ENCODE measurements around the gene FARP1. TPM values are rescaled to one million over a fixed set of nuclear protein-coding genes. Genes with fewer than 3 reads are reported as not detected.
A peak's percentile ranks its signal among the peaks of the same experiment; 100 is the strongest.
"Not testable (repeated sequence)": the region's sequence is repeated elsewhere in the genome, so short reads cannot be mapped to it uniquely, and the experiment has no call there.

The FARP1 gene
- total RNA-seq, 1 experiment from 2014 or later, result 96.6 TPM

DNA sequence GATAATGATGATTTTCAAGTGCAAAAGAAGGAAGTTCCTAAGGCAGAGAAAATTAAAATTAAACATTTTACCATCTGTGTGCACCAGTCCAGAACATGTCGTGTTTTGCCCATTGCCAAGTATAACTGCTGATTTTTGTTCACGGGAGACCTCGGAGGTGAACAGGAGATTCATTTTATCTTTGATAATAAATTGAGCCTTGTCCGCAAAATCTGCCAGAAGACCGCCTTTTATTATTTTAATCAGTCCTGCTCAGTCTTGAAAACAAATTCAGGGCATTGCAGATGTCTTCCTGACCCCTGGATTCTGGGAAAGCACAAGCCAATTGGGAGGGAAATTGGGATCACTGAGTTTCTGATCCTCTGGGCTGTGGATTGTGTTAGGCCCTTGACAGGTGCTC, 268.1 kb downstream of the FARP1 start (continued):
- TF ChIP-seq, protein P1, sequence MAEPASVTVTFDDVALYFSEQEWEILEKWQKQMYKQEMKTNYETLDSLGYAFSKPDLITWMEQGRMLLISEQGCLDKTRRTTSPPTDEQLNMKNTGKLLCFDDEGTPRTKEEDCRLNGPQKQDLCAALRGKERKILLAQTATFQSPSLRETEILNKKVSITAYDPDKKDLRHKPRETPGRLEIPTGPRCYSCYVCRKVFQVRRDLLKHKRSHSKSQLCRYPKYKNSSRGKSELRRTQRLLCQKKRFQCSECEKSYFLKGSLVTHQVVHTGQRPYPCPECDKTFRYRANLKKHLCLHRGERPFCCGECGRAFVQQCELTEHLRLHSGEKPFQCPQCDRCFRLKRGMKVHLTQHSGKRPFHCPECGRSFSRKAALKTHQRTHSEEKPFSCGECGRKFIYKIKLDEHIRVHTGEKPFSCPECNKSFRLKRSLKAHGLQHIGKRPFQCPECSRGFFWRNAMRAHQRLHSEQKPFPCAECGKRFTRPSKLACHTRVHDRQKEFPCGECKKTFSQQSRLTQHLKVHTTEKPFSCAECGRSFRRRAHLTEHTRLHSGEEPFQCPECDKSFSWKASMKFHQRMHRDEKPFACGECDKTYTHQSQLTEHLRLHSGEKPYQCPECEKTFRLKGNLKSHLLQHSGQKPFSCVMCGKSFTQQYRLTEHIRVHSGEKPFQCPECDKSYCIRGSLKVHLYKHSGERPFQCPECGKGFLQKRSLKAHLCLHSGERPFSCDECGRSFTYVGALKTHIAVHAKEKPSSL (CRISPR knock-in tag; conservative IDR thresholded peaks at IDR 0.05), result no peak
- TF ChIP-seq ZNF219 (CRISPR knock-in tag; IDR thresholded peaks at IDR 0.05; ENCODE audit: borderline replicate concordance), result no peak
- no peak for TF ChIP-seq GABPB1 (CRISPR knock-in tag; IDR thresholded peaks at IDR 0.05)
- TF ChIP-seq, protein P2, sequence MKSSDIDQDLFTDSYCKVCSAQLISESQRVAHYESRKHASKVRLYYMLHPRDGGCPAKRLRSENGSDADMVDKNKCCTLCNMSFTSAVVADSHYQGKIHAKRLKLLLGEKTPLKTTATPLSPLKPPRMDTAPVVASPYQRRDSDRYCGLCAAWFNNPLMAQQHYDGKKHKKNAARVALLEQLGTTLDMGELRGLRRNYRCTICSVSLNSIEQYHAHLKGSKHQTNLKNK (CRISPR knock-in tag; IDR thresholded peaks at IDR 0.05), result no peak
- TF ChIP-seq ZNF138 (CRISPR knock-in tag; conservative IDR thresholded peaks at IDR 0.05), result no peak
- TF ChIP-seq, protein P3, sequence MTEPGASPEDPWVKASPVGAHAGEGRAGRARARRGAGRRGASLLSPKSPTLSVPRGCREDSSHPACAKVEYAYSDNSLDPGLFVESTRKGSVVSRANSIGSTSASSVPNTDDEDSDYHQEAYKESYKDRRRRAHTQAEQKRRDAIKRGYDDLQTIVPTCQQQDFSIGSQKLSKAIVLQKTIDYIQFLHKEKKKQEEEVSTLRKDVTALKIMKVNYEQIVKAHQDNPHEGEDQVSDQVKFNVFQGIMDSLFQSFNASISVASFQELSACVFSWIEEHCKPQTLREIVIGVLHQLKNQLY (CRISPR knock-in tag; IDR thresholded peaks at IDR 0.05), result no peak

DNA sequence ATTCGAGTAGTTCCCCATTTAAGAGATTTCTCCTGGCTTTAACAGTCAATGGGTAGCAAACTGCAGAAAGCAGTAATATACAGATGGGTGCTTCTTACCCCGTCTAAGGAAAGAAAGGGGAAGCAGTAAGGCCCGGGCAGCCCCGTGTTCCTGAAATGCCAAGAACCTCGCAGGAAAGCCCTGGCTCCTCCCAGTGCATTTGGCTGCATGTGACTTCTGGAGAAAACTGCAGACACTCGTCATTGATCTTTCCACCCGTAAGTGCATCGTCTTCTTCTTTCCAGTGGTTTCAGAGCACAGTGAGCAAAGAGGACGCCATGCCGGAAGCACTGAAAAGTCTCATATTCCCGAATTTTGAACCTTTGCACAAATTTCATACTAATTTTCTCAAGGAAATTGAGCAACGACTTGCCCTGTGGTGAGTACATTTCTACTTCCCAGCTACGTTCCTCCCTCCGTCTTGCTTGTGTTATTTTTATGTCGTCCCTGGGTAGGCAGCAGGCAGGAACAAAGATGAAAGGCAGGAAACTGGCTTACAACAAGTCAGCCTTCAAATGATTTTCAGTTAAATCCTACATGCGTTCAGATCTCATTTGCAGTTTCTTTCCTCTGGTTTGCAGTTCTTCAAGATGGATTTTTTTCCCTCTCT, 268.8 kb downstream of the FARP1 start:
- no peaks in the 10 kb centered on the region for H3K27me3 Mint-ChIP-seq (ENCODE audit: low read depth)
- no peak overlapping the region for H3K4me3 Mint-ChIP-seq
- ATAC-seq (no peak), DNase-seq (ENCODE audit: low spot score) (no peak)
- ChIA-PET POLR2A (no interaction called here), CTCF (no interaction called here)
- peaks cover 37% of the 10 kb centered on the region for H3K36me3 Mint-ChIP-seq
- no peaks in the 10 kb centered on the region for H3K9me3 Mint-ChIP-seq
- no peaks in the 10 kb centered on the region for H3K4me1 Mint-ChIP-seq
- TF ChIP-seq, protein P4, sequence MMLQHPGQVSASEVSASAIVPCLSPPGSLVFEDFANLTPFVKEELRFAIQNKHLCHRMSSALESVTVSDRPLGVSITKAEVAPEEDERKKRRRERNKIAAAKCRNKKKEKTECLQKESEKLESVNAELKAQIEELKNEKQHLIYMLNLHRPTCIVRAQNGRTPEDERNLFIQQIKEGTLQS (CRISPR knock-in tag; conservative IDR thresholded peaks at IDR 0.05), result no peak
- no peak for TF ChIP-seq ZNF232 (CRISPR knock-in tag; IDR thresholded peaks at IDR 0.05)
- no peak for TF ChIP-seq GRHL2 (CRISPR knock-in tag; IDR thresholded peaks at IDR 0.05; ENCODE audit: insufficient replicate concordance, severe bottlenecking)
- TF ChIP-seq FOXP1 (CRISPR knock-in tag; IDR thresholded peaks at IDR 0.05; ENCODE audit: borderline replicate concordance), result no peak
- no peak for TF ChIP-seq CREB1 (CRISPR knock-in tag; IDR thresholded peaks at IDR 0.05)
- TF ChIP-seq FOXK1 (CRISPR knock-in tag; IDR thresholded peaks at IDR 0.05), result no peak
- no peak for TF ChIP-seq MXD4 (CRISPR knock-in tag; IDR thresholded peaks at IDR 0.05; ENCODE audit: borderline replicate concordance)
- H3K27ac Mint-ChIP-seq, result peak overlapping the region; percentile 5; the same call in 1 of the 2 replicates

DNA sequence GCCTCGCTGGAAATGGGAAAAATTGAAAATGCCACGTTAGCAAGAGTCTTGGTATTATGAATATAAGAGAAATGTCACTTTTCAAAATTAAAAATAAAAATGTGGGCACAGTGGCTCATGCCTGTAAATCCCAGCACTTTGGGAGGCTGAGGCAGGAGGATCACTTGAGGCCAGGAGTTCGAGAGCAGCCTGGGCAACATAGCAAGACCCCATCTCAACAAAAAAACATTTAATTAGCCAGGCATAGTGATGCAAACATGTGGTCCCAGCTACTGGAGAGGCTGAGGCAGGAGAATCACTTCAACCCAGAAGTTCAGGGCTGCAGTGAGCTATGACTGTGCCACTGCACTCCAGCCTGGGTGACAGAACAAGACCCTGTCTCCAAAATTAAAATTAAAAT, 270.4 kb downstream of the FARP1 start:
- H3K27me3 Mint-ChIP-seq (ENCODE audit: low read depth); DNase-seq (ENCODE audit: low spot score); H3K4me3 Mint-ChIP-seq; H3K4me1 Mint-ChIP-seq; POLR2A ChIA-PET; H3K27ac Mint-ChIP-seq; H3K9me3 Mint-ChIP-seq; ATAC-seq: not testable (repeated sequence)
- peak; percentile 56; the same call in 1 of the 2 replicates for TF ChIP-seq ZNF121 (CRISPR knock-in tag; IDR thresholded peaks at IDR 0.05)
- peaks cover 41% of the 10 kb centered on the region for H3K36me3 Mint-ChIP-seq
- CTCF ChIA-PET, result interaction anchor here (1.0 to 1.5 kb wide), 3 partner anchors 17 to 380 kb away, joined by 3 read pairs; no protein-coding TSS in a partner anchor

DNA sequence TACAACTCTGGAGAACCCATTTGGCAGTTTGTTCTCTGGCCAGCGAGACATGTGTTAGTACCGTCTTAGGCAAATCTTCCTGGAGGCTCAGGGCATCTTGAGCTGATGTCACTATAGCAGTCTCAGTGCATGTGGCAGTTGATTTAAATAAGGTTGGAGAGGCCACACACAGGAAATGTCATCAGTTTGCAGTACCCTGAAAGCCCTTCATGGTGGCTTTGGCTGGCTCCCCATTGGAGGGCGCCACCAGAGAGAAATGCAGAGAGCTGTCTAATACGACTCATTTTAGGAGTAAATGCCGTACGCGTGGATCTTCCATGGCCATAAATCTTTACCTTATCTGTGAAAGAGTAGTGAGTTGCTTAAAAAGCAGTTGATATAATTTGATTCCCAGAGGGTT, 270.9 kb downstream of the FARP1 start:
- Mint-ChIP-seq H3K4me1 (no peaks in the 10 kb centered on the region), H3K36me3 (peaks cover 41% of the 10 kb centered on the region), H3K27me3 (ENCODE audit: low read depth) (no peaks in the 10 kb centered on the region), H3K4me3 (no peak overlapping the region), H3K9me3 (no peaks in the 10 kb centered on the region), H3K27ac (no peak overlapping the region)
- no peak for DNase-seq (ENCODE audit: low spot score)
- POLR2A ChIA-PET, result no interaction called here
- CTCF ChIA-PET, result interaction anchor here (1.0 to 1.5 kb wide), 5 partner anchors 9 to 380 kb away, joined by 3 to 8 read pairs (median 3); no protein-coding TSS in a partner anchor
- no peak; the same call in 1 of the 2 replicates for ATAC-seq
- TF ChIP-seq, protein P5, sequence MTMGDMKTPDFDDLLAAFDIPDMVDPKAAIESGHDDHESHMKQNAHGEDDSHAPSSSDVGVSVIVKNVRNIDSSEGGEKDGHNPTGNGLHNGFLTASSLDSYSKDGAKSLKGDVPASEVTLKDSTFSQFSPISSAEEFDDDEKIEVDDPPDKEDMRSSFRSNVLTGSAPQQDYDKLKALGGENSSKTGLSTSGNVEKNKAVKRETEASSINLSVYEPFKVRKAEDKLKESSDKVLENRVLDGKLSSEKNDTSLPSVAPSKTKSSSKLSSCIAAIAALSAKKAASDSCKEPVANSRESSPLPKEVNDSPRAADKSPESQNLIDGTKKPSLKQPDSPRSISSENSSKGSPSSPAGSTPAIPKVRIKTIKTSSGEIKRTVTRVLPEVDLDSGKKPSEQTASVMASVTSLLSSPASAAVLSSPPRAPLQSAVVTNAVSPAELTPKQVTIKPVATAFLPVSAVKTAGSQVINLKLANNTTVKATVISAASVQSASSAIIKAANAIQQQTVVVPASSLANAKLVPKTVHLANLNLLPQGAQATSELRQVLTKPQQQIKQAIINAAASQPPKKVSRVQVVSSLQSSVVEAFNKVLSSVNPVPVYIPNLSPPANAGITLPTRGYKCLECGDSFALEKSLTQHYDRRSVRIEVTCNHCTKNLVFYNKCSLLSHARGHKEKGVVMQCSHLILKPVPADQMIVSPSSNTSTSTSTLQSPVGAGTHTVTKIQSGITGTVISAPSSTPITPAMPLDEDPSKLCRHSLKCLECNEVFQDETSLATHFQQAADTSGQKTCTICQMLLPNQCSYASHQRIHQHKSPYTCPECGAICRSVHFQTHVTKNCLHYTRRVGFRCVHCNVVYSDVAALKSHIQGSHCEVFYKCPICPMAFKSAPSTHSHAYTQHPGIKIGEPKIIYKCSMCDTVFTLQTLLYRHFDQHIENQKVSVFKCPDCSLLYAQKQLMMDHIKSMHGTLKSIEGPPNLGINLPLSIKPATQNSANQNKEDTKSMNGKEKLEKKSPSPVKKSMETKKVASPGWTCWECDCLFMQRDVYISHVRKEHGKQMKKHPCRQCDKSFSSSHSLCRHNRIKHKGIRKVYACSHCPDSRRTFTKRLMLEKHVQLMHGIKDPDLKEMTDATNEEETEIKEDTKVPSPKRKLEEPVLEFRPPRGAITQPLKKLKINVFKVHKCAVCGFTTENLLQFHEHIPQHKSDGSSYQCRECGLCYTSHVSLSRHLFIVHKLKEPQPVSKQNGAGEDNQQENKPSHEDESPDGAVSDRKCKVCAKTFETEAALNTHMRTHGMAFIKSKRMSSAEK (CRISPR knock-in tag; IDR thresholded peaks at IDR 0.05; ENCODE audit: borderline replicate concordance), result no peak
- no peak for TF ChIP-seq PRRX2 (CRISPR knock-in tag; IDR thresholded peaks at IDR 0.05)
- TF ChIP-seq ZNF423 (CRISPR knock-in tag; IDR thresholded peaks at IDR 0.05), result no peak
- TF ChIP-seq ETV6 (CRISPR knock-in tag; IDR thresholded peaks at IDR 0.05), result no peak
- no peak for TF ChIP-seq NFATC4 (CRISPR knock-in tag; IDR thresholded peaks at IDR 0.05)

Data from WTC11 (cell line).